Right lobe of liver (tissue), 4 donors: ENCODE results near the gene CDK5.

ENCODE experiments used
- CTCF ChIP-seq, 4 donors: fragments of 200-600 bp in 3 of 4; fragments of 450-650 bp in 1 of 4; IDR thresholded peaks; one replicate each; pipeline versions ENCODE4 v1.5.1 to v1.8.0; 2016 to 2022; ENCODE audit warnings: antibody characterized with exemption in 4 of 4, mild to moderate bottlenecking in 2 of 4
- POLR2A ChIP-seq: fragments of 450-650 bp; IDR thresholded peaks from one replicate; pipeline ENCODE4 v1.6.1; 2017; ENCODE audit warnings: antibody characterized with exemption, mild to moderate bottlenecking
- donor health status: DM: no; HTN: no; CAD: no.
- donor health status: DM: no; HTN: no; CAD: no.
- donor health status: DM: no; HTN: yes; CAD: no.

- peak; percentile 32 to 49 (median 42) for TF ChIP-seq CTCF (IDR thresholded peaks at IDR 0.05)
- TF ChIP-seq POLR2A = no peak
These were observed 33.7 kb upstream of the CDK5 start for GRCh38 chr7:151091431-151091830.
